Measurements from ENCODE around the gene SOS2. TPM values are rescaled to one million over a fixed set of nuclear protein-coding genes. Genes with fewer than 3 reads are reported as not detected.
"Not testable (repeated sequence)": the region's sequence is repeated elsewhere in the genome, so short reads cannot be mapped to it uniquely, and the experiment has no call there.

Gene SOS2
- total RNA-seq, 1 donor from 2014 or later, result 29.3 TPM

DNA sequence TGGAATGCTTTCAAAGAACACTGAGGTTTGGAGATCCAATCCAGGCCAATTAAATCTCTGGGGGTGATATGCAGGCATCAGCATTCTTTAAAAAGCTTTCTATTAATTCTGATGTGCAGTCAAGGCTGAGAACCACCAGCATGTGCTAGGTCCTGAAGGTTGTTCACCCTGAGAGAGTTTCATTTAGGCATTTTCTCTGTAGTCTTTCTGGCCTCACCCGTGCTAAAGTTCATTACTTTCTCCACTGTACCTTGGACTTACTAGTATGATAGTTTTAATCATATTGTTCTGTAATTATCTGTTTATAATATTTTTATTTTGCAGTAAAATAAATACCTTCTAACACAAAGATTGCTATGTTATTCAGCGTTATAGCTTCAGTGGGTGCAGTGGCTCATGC lies 32.9 kb downstream of the SOS2 start:
- no peak overlapping the region for H3K27ac Mint-ChIP-seq (ENCODE audit: unreplicated experiment)
- no peaks in the 10 kb centered on the region for H3K27me3 Mint-ChIP-seq (ENCODE audit: unreplicated experiment)
- H3K4me3 Mint-ChIP-seq (ENCODE audit: unreplicated experiment), result no peak overlapping the region
- no peak for DNase-seq (ENCODE audit: extremely low spot score, unreplicated experiment)
- H3K9me3 Mint-ChIP-seq (ENCODE audit: unreplicated experiment), result no peaks in the 10 kb centered on the region
- peaks cover 29% of the 10 kb centered on the region for H3K36me3 Mint-ChIP-seq (ENCODE audit: unreplicated experiment)
- H3K4me1 Mint-ChIP-seq (ENCODE audit: unreplicated experiment), result no peaks in the 10 kb centered on the region
- TF ChIP-seq, protein P1, sequence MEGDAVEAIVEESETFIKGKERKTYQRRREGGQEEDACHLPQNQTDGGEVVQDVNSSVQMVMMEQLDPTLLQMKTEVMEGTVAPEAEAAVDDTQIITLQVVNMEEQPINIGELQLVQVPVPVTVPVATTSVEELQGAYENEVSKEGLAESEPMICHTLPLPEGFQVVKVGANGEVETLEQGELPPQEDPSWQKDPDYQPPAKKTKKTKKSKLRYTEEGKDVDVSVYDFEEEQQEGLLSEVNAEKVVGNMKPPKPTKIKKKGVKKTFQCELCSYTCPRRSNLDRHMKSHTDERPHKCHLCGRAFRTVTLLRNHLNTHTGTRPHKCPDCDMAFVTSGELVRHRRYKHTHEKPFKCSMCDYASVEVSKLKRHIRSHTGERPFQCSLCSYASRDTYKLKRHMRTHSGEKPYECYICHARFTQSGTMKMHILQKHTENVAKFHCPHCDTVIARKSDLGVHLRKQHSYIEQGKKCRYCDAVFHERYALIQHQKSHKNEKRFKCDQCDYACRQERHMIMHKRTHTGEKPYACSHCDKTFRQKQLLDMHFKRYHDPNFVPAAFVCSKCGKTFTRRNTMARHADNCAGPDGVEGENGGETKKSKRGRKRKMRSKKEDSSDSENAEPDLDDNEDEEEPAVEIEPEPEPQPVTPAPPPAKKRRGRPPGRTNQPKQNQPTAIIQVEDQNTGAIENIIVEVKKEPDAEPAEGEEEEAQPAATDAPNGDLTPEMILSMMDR (IDR thresholded peaks at IDR 0.05), result no peak

DNA sequence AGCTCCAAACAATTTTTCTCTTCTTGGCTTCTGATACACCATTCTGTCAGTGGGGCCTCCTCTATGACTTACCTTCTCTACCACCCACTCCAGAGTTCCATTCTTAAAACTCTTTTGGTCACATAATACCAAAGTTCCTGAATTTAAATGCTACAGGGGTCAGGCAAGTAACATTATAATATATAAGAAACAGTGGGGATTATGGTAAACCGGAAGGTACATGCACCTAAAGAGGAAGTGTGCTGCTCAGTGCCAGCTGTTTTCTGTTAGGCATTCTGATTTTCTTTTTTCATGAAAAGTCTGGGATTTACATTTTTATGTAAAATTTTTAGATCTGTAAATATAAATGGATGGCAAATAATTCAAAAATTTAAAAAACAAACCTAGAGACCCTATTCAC lies 39.9 kb downstream of the SOS2 start:
- no peak overlapping the region for H3K4me3 Mint-ChIP-seq (ENCODE audit: unreplicated experiment)
- H3K27ac Mint-ChIP-seq (ENCODE audit: unreplicated experiment), result no peak overlapping the region
- no peaks in the 10 kb centered on the region for H3K9me3 Mint-ChIP-seq (ENCODE audit: unreplicated experiment)
- TF ChIP-seq, protein P1 (IDR thresholded peaks at IDR 0.05), result no peak
- peaks cover 25% of the 10 kb centered on the region for H3K36me3 Mint-ChIP-seq (ENCODE audit: unreplicated experiment)
- DNase-seq (ENCODE audit: extremely low spot score, unreplicated experiment), result no peak
- no peaks in the 10 kb centered on the region for H3K4me1 Mint-ChIP-seq (ENCODE audit: unreplicated experiment)
- no peaks in the 10 kb centered on the region for H3K27me3 Mint-ChIP-seq (ENCODE audit: unreplicated experiment)

DNA sequence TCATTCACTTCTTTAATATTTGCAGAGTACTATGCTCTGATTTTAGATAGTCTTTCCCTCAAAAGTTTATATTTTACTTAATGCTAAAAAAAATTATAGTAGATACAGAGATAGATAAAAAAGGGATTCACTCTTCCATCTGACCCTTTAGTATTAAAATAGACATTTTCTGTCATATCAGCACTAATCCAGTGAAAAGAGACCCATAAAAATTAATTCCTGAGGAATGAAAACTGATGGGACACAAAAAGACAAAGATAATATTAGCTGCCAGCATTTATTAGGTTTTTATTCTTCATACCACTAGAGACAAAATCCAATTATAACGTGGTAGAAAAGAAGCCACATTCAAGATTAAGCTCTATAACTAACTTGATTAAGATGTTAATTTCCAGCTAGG lies 45.3 kb downstream of the SOS2 start:
- no peaks in the 10 kb centered on the region for H3K27me3 Mint-ChIP-seq (ENCODE audit: unreplicated experiment)
- TF ChIP-seq, protein P1 (IDR thresholded peaks at IDR 0.05), result no peak
- no peak overlapping the region for H3K4me3 Mint-ChIP-seq (ENCODE audit: unreplicated experiment)
- peaks cover 34% of the 10 kb centered on the region for H3K36me3 Mint-ChIP-seq (ENCODE audit: unreplicated experiment)
- H3K4me1 Mint-ChIP-seq (ENCODE audit: unreplicated experiment), result no peaks in the 10 kb centered on the region
- DNase-seq (ENCODE audit: extremely low spot score, unreplicated experiment), result no peak
- H3K27ac Mint-ChIP-seq (ENCODE audit: unreplicated experiment), result no peak overlapping the region
- H3K9me3 Mint-ChIP-seq (ENCODE audit: unreplicated experiment), result no peaks in the 10 kb centered on the region

DNA sequence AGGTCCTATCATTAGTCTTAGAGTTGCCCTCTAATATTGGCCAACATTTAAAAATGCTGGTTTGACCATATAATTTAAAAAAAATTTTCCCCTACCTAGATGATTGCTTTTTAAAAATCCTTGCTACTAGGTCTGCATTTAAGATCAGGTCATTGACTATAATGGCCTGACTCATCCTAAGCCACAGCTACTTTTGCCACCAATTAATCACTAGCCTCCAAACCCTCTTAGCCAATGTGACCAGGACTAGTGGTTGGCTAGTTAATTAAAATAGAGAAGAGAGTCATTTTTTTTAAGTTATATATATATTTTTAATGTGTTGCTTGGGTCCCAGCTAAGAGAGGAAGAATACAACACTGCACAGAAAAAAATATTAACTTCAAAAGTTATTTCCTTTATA lies 57.5 kb downstream of the SOS2 start:
- Mint-ChIP-seq H3K4me1 (ENCODE audit: unreplicated experiment) (no peaks in the 10 kb centered on the region), H3K36me3 (ENCODE audit: unreplicated experiment) (peaks cover 29% of the 10 kb centered on the region), H3K9me3 (ENCODE audit: unreplicated experiment) (no peaks in the 10 kb centered on the region), H3K27ac (ENCODE audit: unreplicated experiment) (no peak overlapping the region), H3K27me3 (ENCODE audit: unreplicated experiment) (no peaks in the 10 kb centered on the region), H3K4me3 (ENCODE audit: unreplicated experiment) (no peak overlapping the region)
- TF ChIP-seq, protein P1 (IDR thresholded peaks at IDR 0.05), result no peak
- DNase-seq (ENCODE audit: extremely low spot score, unreplicated experiment), result no peak

DNA sequence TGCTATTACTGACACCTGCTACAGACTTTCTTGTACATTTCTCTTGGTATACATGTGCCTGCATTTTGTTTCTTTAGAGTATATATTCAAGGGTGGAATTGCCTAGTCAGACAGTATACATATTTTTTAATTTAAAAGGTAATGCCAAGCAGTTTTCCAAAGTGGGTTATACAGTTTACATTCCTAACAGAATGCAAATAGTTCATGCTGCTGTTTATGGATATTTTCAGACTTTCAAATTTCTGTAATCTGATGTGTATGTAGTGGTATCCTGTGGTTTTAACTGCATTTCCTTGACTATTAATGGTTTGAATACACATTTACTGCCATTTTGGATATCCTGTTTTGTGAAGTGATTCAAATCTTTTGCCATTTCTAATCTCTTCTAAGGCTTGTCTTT lies 59.5 kb downstream of the SOS2 start:
- DNase-seq (ENCODE audit: extremely low spot score, unreplicated experiment), result no peak
- Mint-ChIP-seq H3K36me3 (ENCODE audit: unreplicated experiment) (peaks cover 23% of the 10 kb centered on the region), H3K4me1 (ENCODE audit: unreplicated experiment) (no peaks in the 10 kb centered on the region), H3K4me3 (ENCODE audit: unreplicated experiment) (no peak overlapping the region), H3K27me3 (ENCODE audit: unreplicated experiment) (no peaks in the 10 kb centered on the region), H3K9me3 (ENCODE audit: unreplicated experiment) (no peaks in the 10 kb centered on the region), H3K27ac (ENCODE audit: unreplicated experiment) (no peak overlapping the region)
- TF ChIP-seq, protein P1 (IDR thresholded peaks at IDR 0.05), result no peak

DNA sequence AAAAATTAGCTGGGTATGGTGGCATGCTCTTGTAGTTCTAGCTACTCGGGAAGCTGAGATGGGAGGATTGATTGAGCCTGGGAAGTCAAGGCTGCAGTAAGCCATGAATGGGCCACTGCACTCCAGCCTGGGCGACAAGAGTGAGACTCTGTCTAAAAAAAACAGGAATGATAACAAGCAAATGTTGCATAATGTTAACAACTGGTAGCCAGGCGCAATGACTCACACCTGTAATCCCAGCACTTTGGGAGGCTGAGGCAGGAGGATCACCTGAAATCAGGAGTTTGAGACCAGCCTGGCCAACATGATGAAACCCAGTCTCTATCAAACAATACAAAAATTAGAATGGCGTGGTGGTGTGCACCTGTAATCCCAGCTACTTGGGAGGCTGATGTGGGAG lies 64.0 kb downstream of the SOS2 start:
- H3K4me1 Mint-ChIP-seq (ENCODE audit: unreplicated experiment); DNase-seq (ENCODE audit: extremely low spot score, unreplicated experiment); H3K27ac Mint-ChIP-seq (ENCODE audit: unreplicated experiment); H3K27me3 Mint-ChIP-seq (ENCODE audit: unreplicated experiment); H3K9me3 Mint-ChIP-seq (ENCODE audit: unreplicated experiment); H3K4me3 Mint-ChIP-seq (ENCODE audit: unreplicated experiment): not testable (repeated sequence)
- peaks cover 23% of the 10 kb centered on the region for H3K36me3 Mint-ChIP-seq (ENCODE audit: unreplicated experiment)

Data from osteocyte (in vitro differentiated cells).